Tibial nerve (tissue), 3 donors: ENCODE results near the gene CKMT2.

Experiments used
- CTCF ChIP-seq, 5 experiments: fragments of 200-600 bp in 3 of 5; fragments of 450-650 bp in 2 of 5; sonication (generic) in 3 of 5; IDR thresholded peaks; one replicate each; pipeline ENCODE4 v1.5.1; 2016 to 2019; ENCODE audit warnings: antibody characterized with exemption in 5 of 5, mild to moderate bottlenecking in 3 of 5, moderate library complexity in 2 of 5
- POLR2A ChIP-seq, 2 donors: fragments of 450-650 bp; IDR thresholded peaks; one replicate each; pipeline ENCODE4 v1.6.1; 2017; ENCODE audit warnings: antibody characterized with exemption in 2 of 2, mild to moderate bottlenecking in 2 of 2, moderate library complexity in 2 of 2

- TF ChIP-seq CTCF (IDR thresholded peaks at IDR 0.05) (no peak), POLR2A (IDR thresholded peaks at IDR 0.05) (no peak)
Measured at GRCh38 chr5:81251922-81252321, 18.8 kb downstream of the CKMT2 start.
